Neuronal stem cell (in vitro differentiated cells): ENCODE results near the gene CLIC1.

Source experiments
- DNase-seq: peaks from one replicate; pipeline ENCODE4 v3.0.0-alpha.2; 2013; ENCODE audit warnings: low spot score
- H2AFZ ChIP-seq: one replicate; pipeline ENCODE4 v1.6.1; 2013; ENCODE audit warnings: mild to moderate bottlenecking, low read length, inconsistent platforms
- H2AK5ac ChIP-seq: 2 replicates; pipeline ENCODE4 v1.6.1; 2013; ENCODE audit warnings: low read depth, mild to moderate bottlenecking, inconsistent platforms, low read length, moderate library complexity, mixed read lengths
- H2BK120ac ChIP-seq: 2 replicates; pipeline ENCODE4 v1.6.1; 2013; ENCODE audit warnings: low read depth, mild to moderate bottlenecking, inconsistent platforms, low read length, moderate library complexity, mixed read lengths
- H2BK12ac ChIP-seq: one replicate; pipeline ENCODE4 v1.6.1; 2013; ENCODE audit warnings: low read length, inconsistent platforms
- H2BK15ac ChIP-seq: 2 replicates; pipeline ENCODE4 v1.6.1; 2013; ENCODE audit warnings: mild to moderate bottlenecking, low read length, inconsistent platforms, mixed read lengths
- H2BK5ac ChIP-seq: one replicate; pipeline ENCODE4 v1.6.1; 2013; ENCODE audit warnings: inconsistent platforms, mild to moderate bottlenecking, low read length, moderate library complexity
- H3K14ac ChIP-seq: one replicate; pipeline ENCODE4 v1.6.1; 2013; ENCODE audit warnings: low read length, inconsistent platforms
- H3K18ac ChIP-seq: 2 replicates; pipeline ENCODE4 v1.6.1; 2013; ENCODE audit warnings: low read length, inconsistent platforms
- H3K23ac ChIP-seq: 2 replicates; pipeline ENCODE4 v1.6.1; 2013; ENCODE audit warnings: low read depth, mild to moderate bottlenecking, mixed read lengths, low read length, inconsistent platforms; ENCODE audit not compliant: poor library complexity
- H3K27ac ChIP-seq: replicated peaks from 3 replicates; pipeline ENCODE4 v1.5.1; 2013; ENCODE audit warnings: low read length, inconsistent platforms
- H3K27me3 ChIP-seq, 3 experiments: 2 replicates each; pipeline ENCODE4 v1.6.1; 2013; ENCODE audit warnings: low read length in 3 of 3, mild to moderate bottlenecking in 2 of 3, inconsistent platforms in 1 of 3, low read depth in 1 of 3, mixed read lengths in 1 of 3, moderate library complexity in 1 of 3; ENCODE audit not compliant: control insufficient read depth in 3 of 3, insufficient read depth in 3 of 3
- H3K36me3 ChIP-seq, 2 donors: replicated peaks in 1 of 2; 2 replicates each; pipeline ENCODE4 v1.6.1; 2013; ENCODE audit warnings: low read length in 2 of 2; ENCODE audit not compliant: control insufficient read depth in 2 of 2, insufficient read depth in 2 of 2
- H3K4ac ChIP-seq: 2 replicates; pipeline ENCODE4 v1.6.1; 2013; ENCODE audit warnings: inconsistent platforms, mild to moderate bottlenecking, low read length, moderate library complexity
- H3K4me1 ChIP-seq, 2 donors: 1 replicate in 1 of 2; 2 replicates in 1 of 2; pipeline ENCODE4 v1.6.1; 2013; ENCODE audit warnings: low read length in 2 of 2, low read depth in 1 of 2; ENCODE audit not compliant: control insufficient read depth in 2 of 2, insufficient read depth in 1 of 2
- H3K4me2 ChIP-seq: one replicate; pipeline ENCODE4 v1.6.1; 2013; ENCODE audit warnings: mild to moderate bottlenecking, low read length, inconsistent platforms; ENCODE audit not compliant: insufficient read depth, poor library complexity, severe bottlenecking
- H3K4me3 ChIP-seq, 2 donors: 2 replicates each; pipeline ENCODE4 v1.5.1; 2013; ENCODE audit warnings: low read length in 2 of 2, mild to moderate bottlenecking in 2 of 2, inconsistent platforms in 1 of 2, moderate library complexity in 1 of 2
- H3K79me1 ChIP-seq: one replicate; pipeline ENCODE4 v1.6.1; 2013; ENCODE audit warnings: low read depth, mild to moderate bottlenecking, inconsistent platforms, low read length, moderate library complexity
- H3K9ac ChIP-seq: one replicate; pipeline ENCODE4 v1.6.1; 2013; ENCODE audit warnings: mild to moderate bottlenecking, low read depth, low read length, inconsistent platforms; ENCODE audit not compliant: poor library complexity
- H3K9me3 ChIP-seq, 2 donors: replicated peaks in 1 of 2; 2 replicates each; pipeline versions ENCODE3 to v1.6.1; 2013; ENCODE audit warnings: low read length in 2 of 2, mild to moderate bottlenecking in 2 of 2, inconsistent platforms in 1 of 2, low read depth in 1 of 2, mixed read lengths in 1 of 2, moderate library complexity in 1 of 2; ENCODE audit not compliant: control insufficient read depth in 2 of 2, insufficient read depth in 1 of 2
- H4K8ac ChIP-seq: one replicate; pipeline ENCODE4 v1.6.1; 2013; ENCODE audit warnings: low read depth, mild to moderate bottlenecking, inconsistent platforms, low read length, moderate library complexity
- H4K91ac ChIP-seq: one replicate; pipeline ENCODE4 v1.6.1; 2013; ENCODE audit warnings: low read length, low read depth, mild to moderate bottlenecking, inconsistent platforms; ENCODE audit not compliant: poor library complexity
- WGBS, 2 donors: extraction: QIAGEN DNeasy Blood & Tissue Kit; methylation state at CpG; one replicate each; pipeline ENCODE4 v1.1.7; 2013; ENCODE audit warnings: missing lambda C conversion rate in 2 of 2, mixed read lengths in 1 of 2; ENCODE audit not compliant: insufficient read length in 2 of 2, insufficient replicate concordance in 1 of 2; ENCODE audit errors: extremely low coverage in 2 of 2; 5-methylcytosine and 5-hydroxymethylcytosine counted together

CLIC1 gene

DNA sequence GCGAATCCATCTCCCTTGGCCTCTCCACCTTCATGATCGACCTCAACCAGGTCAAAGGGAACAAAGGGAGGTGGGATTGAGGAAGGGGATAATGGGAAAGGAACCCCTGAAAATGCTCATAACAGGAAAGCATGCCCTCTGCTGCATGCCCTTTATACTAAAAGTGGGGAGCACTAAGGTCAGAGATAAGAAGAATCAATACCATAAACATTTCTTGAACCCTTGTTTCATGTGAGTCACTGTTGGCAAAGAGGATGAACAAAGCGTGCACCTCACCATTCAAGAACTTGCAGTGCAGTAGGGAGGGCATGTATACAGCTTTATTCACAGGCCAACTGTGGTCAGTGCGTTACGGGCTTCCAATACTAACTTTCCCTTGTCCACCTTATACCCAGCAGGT, 24.5 kb upstream of the CLIC1 start:
- WGBS, 2 donors, result no CpG with 5 or more reads among the region's 5 CpGs

DNA sequence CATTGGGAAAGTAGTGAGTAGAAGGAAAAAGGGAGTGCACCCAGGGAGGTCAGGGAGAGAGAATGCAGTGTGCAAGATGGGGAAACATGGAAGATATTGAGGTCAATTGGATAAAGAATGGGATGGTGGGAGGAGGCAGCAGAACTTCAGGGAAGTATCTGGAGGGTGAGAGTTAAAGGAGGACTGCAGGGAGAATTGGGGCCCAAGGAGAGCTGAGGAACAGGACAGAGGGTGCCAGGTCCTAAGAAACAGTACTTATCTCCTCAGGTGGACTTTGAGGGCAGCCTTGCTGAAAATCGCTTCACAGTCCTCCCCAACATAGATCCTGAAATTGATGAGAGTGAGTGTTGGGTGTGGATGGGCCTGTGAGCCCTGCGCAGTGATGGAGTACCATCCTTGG, 22.0 kb upstream of the CLIC1 start:
- Histone ChIP-seq H2BK120ac (no peak overlapping the region), H3K4me2 (no peak overlapping the region), H3K27me3 (no peaks in the 10 kb centered on the region), H3K14ac (no peak overlapping the region), H3K4me1 (peaks cover 6% of the 10 kb centered on the region in 2 donors), H3K79me1 (no peaks in the 10 kb centered on the region), H2AK5ac (no peak overlapping the region), H3K27ac (no peak overlapping the region), H3K4me3 (no peak overlapping the region), H3K4ac (no peak overlapping the region), H3K9me3 (no peaks in the 10 kb centered on the region), H2AFZ (no peak overlapping the region), H2BK15ac (no peak overlapping the region), H3K18ac (no peak overlapping the region), H4K91ac (no peak overlapping the region), H4K8ac (no peak overlapping the region), H3K23ac (no peak overlapping the region), H3K9ac (no peak overlapping the region), H2BK12ac (no peak overlapping the region), H3K36me3 (peaks cover 15 to 65% of the 10 kb centered on the region in 2 donors), H2BK5ac (no peak overlapping the region)
- DNase-seq, result no peak
- WGBS, 2 donors, result no CpG with 5 or more reads among the region's 2 CpGs

More for the DNA sequence above, 24.5 kb upstream of the CLIC1 start:
- H3K27ac ChIP-seq, result no peak overlapping the region
- H2BK15ac ChIP-seq, result no peak overlapping the region
- H3K4me1 ChIP-seq, result peaks cover 15 to 16% of the 10 kb centered on the region in 2 donors
- no peak overlapping the region for H3K4me3 ChIP-seq
- H3K27me3 ChIP-seq, result no peaks in the 10 kb centered on the region
- peaks cover 15 to 79% of the 10 kb centered on the region in 2 donors for H3K36me3 ChIP-seq
- no peak overlapping the region for H3K9ac ChIP-seq
- H3K79me1 ChIP-seq, result no peaks in the 10 kb centered on the region
- no peak overlapping the region for H4K91ac ChIP-seq
- H3K23ac ChIP-seq, result no peak overlapping the region
- H2AK5ac ChIP-seq, result no peak overlapping the region
- no peak overlapping the region for H3K4ac ChIP-seq
- H2BK5ac ChIP-seq, result no peak overlapping the region
- H3K4me2 ChIP-seq, result no peak overlapping the region
- H3K18ac ChIP-seq, result no peak overlapping the region
- H2BK120ac ChIP-seq, result no peak overlapping the region
- no peak overlapping the region for H3K14ac ChIP-seq
- H2AFZ ChIP-seq, result no peak overlapping the region
- no peak overlapping the region for H4K8ac ChIP-seq
- H2BK12ac ChIP-seq, result no peak overlapping the region
- H3K9me3 ChIP-seq, result no peaks in the 10 kb centered on the region
- DNase-seq, result no peak

DNA sequence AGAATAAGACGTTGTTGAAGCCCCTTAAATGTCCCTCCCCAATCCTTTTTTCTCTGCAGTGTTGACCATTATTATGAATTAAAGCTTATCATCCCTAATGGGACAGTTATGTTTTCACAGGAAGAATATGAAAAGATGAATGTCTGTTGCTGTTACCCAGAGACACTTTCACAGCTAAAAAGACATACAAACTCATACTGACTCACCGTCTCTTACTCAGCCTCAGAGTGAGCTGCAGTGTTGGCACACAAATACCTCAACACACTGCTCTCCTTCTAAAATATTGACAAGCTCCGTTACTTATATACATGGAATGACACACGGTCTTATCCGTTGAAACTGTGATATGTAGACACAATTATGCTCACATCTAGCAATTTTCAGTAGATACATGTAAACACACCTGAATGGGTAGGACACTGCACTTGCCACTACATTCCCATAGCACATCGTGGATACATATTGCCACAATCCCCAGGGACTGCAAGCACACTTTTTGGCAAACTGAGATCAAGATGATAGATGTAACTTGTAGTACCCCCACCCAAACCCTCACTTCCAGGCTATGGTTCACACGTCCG, 16.5 kb upstream of the CLIC1 start:
- Histone ChIP-seq H3K79me1 (no peaks in the 10 kb centered on the region), H2BK15ac (no peak overlapping the region), H3K23ac (no peak overlapping the region), H3K36me3 (peaks cover 1 to 44% of the 10 kb centered on the region in 2 donors), H3K9me3 (no peaks in the 10 kb centered on the region), H4K8ac (no peak overlapping the region), H2BK12ac (no peak overlapping the region), H2AFZ (no peak overlapping the region), H3K9ac (no peak overlapping the region), H3K4me3 (no peak overlapping the region), H3K27ac (no peak overlapping the region), H3K4ac (no peak overlapping the region), H3K4me1 (no peaks in the 10 kb centered on the region), H2AK5ac (no peak overlapping the region), H3K18ac (no peak overlapping the region), H2BK120ac (no peak overlapping the region), H2BK5ac (no peak overlapping the region), H3K14ac (no peak overlapping the region), H3K4me2 (no peak overlapping the region), H3K27me3 (no peaks in the 10 kb centered on the region), H4K91ac (no peak overlapping the region)
- WGBS, 2 donors, result no CpG with 5 or more reads among the region's 8 CpGs
- no peak for DNase-seq

GRCh38 chr6:31750411-31751022, 14.2 kb upstream of the CLIC1 start:
- Histone ChIP-seq H2AFZ (no peak overlapping the region), H3K23ac (no peak overlapping the region), H3K4ac (no peak overlapping the region), H2AK5ac (no peak overlapping the region), H3K27me3 (no peaks in the 10 kb centered on the region), H3K14ac (no peak overlapping the region), H3K4me3 (no peak overlapping the region), H3K27ac (no peak overlapping the region), H3K9me3 (no peaks in the 10 kb centered on the region), H3K4me1 (no peaks in the 10 kb centered on the region), H3K18ac (no peak overlapping the region), H2BK15ac (no peak overlapping the region), H2BK120ac (no peak overlapping the region), H4K8ac (no peak overlapping the region), H3K4me2 (no peak overlapping the region), H3K9ac (no peak overlapping the region), H2BK5ac (no peak overlapping the region), H3K79me1 (no peaks in the 10 kb centered on the region), H3K36me3 (peaks cover 6 to 52% of the 10 kb centered on the region in 2 donors), H4K91ac (no peak overlapping the region), H2BK12ac (no peak overlapping the region)
- no CpG with 5 or more reads among the region's 7 CpGs for WGBS, 2 donors
- DNase-seq, result no peak
